AG09319 (cell line): ENCODE measurements around the gene KLF15.

Experiments
- DNase-seq: peaks from one replicate; pipeline ENCODE4 v3.0.0-alpha.2; 2010; ENCODE audit warnings: low read depth; ENCODE audit errors: extremely low read depth
- CTCF ChIP-seq: IDR thresholded peaks from 2 replicates; pipeline ENCODE4 v1.5.1; 2011; ENCODE audit warnings: low read depth, mild to moderate bottlenecking, inconsistent platforms, low read length, moderate library complexity

Gene KLF15

GRCh38 chr3:126326629-126327028 is 30.6 kb downstream of the KLF15 start:
- no peak for DNase-seq
- no peak for TF ChIP-seq CTCF

- TF ChIP-seq CTCF = no peak
- DNase-seq = no peak
Observed at GRCh38 chr3:126322181-126322967, 34.8 kb downstream of the KLF15 start.

GRCh38 chr3:126321490-126321889 is 35.7 kb downstream of the KLF15 start:
- no peak for DNase-seq
- TF ChIP-seq CTCF = no peak

- no peak for TF ChIP-seq CTCF
- DNase-seq = no peak
Observed at GRCh38 chr3:126320517-126321293, 36.5 kb downstream of the KLF15 start.

- TF ChIP-seq CTCF = no peak
- no peak for DNase-seq
Observed at GRCh38 chr3:126319701-126320295, 37.4 kb downstream of the KLF15 start.

- DNase-seq = no peak
- no peak for TF ChIP-seq CTCF
Observed at GRCh38 chr3:126317029-126317996, 39.9 kb downstream of the KLF15 start.
